GM12872 (cell line): ENCODE results near the gene POLE2.
A peak's percentile ranks its signal among the peaks of the same experiment; 100 is the strongest.

ENCODE experiments used
- TF ChIP-seq, protein P1 (sequence below): IDR thresholded peaks from 3 replicates; pipeline ENCODE4 v1.5.1; 2011; ENCODE audit warnings: low read depth, mild to moderate bottlenecking, low read length, moderate library complexity; ENCODE audit not compliant: insufficient read depth

POLE2 gene

GRCh38 chr14:49640540-49641417 lies 47.2 kb downstream of the POLE2 start:
- TF ChIP-seq, protein P1, sequence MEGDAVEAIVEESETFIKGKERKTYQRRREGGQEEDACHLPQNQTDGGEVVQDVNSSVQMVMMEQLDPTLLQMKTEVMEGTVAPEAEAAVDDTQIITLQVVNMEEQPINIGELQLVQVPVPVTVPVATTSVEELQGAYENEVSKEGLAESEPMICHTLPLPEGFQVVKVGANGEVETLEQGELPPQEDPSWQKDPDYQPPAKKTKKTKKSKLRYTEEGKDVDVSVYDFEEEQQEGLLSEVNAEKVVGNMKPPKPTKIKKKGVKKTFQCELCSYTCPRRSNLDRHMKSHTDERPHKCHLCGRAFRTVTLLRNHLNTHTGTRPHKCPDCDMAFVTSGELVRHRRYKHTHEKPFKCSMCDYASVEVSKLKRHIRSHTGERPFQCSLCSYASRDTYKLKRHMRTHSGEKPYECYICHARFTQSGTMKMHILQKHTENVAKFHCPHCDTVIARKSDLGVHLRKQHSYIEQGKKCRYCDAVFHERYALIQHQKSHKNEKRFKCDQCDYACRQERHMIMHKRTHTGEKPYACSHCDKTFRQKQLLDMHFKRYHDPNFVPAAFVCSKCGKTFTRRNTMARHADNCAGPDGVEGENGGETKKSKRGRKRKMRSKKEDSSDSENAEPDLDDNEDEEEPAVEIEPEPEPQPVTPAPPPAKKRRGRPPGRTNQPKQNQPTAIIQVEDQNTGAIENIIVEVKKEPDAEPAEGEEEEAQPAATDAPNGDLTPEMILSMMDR = no peak

DNA sequence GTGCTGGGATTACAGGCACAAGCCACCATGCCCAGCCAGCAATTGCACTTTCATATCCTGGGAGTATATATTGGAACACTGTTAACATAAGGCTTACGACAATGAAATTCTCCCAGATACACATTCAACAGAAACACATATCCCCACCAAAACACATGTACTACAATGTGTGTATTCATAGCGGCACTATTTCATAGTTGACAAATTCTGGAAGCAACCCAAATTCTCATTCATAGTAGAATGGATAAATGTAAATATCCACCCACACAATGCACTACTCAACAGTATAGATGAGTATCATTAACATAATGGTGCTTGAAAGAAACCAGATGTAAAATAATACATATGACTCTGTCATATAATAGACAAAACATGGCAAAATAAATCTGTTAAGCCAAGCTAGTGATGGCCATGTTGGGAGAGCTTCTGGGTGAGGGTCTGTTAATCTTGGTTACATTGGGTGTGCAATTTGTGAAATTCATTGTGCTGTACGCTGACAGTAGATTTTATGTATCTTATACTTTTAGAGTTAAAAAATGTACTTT lies 50.4 kb downstream of the POLE2 start:
- TF ChIP-seq, protein P1 = no peak

- TF ChIP-seq, protein P1 = no peak
Measured at GRCh38 chr14:49636866-49637265, 51.1 kb downstream of the POLE2 start.

GRCh38 chr14:49634547-49635334 lies 53.3 kb downstream of the POLE2 start, which contains the start of gene DNAAF2:
Gene DNAAF2 (minus strand): TSS chr14:49635244. CDS start chr14:49635149, 95 bp downstream.
- TF ChIP-seq, protein P1 = no peak

GRCh38 chr14:49633640-49634546 lies 54.1 kb downstream of the POLE2 start:
- TF ChIP-seq, protein P1 = peak; percentile 79

GRCh38 chr14:49623941-49624839 lies 63.8 kb downstream of the POLE2 start:
- TF ChIP-seq, protein P1 = no peak
